ENCODE results near the gene C9orf152.
"Not testable (repeated sequence)": the region's sequence is repeated elsewhere in the genome, so short reads cannot be mapped to it uniquely, and the experiment has no call there.

Gene C9orf152

GRCh38 chr9:110214586-110215355 lies 6.8 kb upstream of the C9orf152 start:
- H3K4me3 ChIP-seq (ENCODE audit: low read depth, low read length): no peak overlapping the region
- TF ChIP-seq, protein P1, sequence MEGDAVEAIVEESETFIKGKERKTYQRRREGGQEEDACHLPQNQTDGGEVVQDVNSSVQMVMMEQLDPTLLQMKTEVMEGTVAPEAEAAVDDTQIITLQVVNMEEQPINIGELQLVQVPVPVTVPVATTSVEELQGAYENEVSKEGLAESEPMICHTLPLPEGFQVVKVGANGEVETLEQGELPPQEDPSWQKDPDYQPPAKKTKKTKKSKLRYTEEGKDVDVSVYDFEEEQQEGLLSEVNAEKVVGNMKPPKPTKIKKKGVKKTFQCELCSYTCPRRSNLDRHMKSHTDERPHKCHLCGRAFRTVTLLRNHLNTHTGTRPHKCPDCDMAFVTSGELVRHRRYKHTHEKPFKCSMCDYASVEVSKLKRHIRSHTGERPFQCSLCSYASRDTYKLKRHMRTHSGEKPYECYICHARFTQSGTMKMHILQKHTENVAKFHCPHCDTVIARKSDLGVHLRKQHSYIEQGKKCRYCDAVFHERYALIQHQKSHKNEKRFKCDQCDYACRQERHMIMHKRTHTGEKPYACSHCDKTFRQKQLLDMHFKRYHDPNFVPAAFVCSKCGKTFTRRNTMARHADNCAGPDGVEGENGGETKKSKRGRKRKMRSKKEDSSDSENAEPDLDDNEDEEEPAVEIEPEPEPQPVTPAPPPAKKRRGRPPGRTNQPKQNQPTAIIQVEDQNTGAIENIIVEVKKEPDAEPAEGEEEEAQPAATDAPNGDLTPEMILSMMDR (IDR thresholded peaks at IDR 0.05; ENCODE audit: low read depth, low read length, missing control alignments): no peak
- no peak for DNase-seq (ENCODE audit: low read depth)

DNA sequence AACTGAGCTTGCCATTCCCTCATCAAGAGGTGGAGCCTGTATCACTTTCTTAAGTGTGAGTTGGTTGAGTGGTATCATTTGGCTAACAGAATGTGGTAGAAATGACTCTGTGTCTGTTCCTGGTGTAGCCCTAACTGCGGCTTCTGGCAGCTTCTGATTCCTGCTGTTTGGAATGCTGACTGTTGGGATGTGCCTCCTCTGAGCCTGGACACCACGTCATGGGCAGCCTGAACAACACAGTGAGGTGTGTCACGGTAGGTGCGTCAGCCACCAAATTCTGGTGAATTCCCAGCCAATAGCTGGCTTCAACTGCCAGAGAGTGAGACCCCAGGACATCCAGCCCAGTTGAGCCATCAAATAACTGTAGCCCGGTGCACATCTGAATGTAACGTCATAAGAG lies 6.1 kb upstream of the C9orf152 start:
- no peak for DNase-seq (ENCODE audit: low read depth)
- TF ChIP-seq, protein P1 (IDR thresholded peaks at IDR 0.05; ENCODE audit: low read depth, low read length, missing control alignments): no peak
- H3K4me3 ChIP-seq (ENCODE audit: low read depth, low read length): no peak overlapping the region

DNA sequence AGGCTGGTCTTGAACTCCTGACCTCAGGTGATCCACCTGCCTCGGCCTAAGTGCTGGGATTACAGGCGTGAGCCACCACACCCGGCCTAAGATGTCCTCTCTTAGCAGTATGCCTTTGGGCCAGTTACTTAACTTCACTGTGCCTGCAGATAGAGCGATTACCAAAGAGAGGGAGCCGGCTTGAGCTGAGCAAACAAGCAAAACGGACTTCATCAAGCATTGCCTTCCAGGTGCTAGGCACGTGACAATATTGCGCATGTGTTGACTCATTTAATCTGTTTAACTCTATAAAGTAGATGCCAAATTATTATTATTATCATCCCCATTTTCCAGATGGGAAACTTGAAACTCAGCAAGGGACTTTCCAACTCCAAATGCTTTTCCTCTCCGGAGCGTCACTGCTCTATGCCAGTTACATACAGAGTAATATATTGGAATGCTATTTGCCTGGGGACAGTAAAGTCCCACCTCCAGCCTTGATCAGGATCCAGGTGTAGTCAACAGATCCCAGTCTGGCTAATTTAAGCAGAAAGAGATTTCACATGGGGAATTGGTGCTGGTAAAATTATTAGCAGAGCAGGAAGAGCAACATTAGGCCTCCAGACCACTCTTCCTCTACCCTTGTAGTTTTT lies 5.6 kb upstream of the C9orf152 start:
- no peak overlapping the region for H3K4me3 ChIP-seq (ENCODE audit: low read depth, low read length)
- TF ChIP-seq, protein P1 (IDR thresholded peaks at IDR 0.05; ENCODE audit: low read depth, low read length, missing control alignments): no peak
- DNase-seq (ENCODE audit: low read depth): no peak

GRCh38 chr9:110207071-110207641 lies 803 bp downstream of the C9orf152 start:
- TF ChIP-seq, protein P1 (IDR thresholded peaks at IDR 0.05; ENCODE audit: low read depth, low read length, missing control alignments): no peak
- H3K4me3 ChIP-seq (ENCODE audit: low read depth, low read length): no peak overlapping the region
- no peak for DNase-seq (ENCODE audit: low read depth)

DNA sequence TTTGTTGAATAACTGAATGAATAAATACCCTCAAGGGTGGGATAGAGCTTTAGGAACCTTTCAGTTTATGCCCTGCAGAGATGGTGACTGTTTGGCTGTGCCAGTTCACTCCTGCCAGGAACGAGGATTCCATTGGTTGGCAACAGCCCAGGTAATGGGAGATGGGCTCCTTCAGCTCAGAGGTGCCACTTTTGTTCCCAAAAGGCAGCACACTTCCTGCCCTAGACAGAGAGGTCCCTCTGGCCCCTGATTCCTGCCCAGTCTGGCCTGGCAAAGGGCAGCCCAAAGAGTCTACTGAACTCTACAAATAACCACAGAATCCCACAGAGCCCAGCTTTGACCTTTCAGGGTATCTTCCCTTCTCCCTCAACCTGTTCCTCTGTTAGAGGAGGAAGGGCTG lies 1.6 kb downstream of the C9orf152 start:
- TF ChIP-seq, protein P1 (IDR thresholded peaks at IDR 0.05; ENCODE audit: low read depth, low read length, missing control alignments): no peak
- no peak for DNase-seq (ENCODE audit: low read depth)
- no peak overlapping the region for H3K4me3 ChIP-seq (ENCODE audit: low read depth, low read length)

- H3K4me3 ChIP-seq (ENCODE audit: low read depth, low read length); DNase-seq (ENCODE audit: low read depth): not testable (repeated sequence)
These were observed 2.3 kb downstream of the C9orf152 start for GRCh38 chr9:110205612-110206011.

GRCh38 chr9:110202232-110202631 lies 5.7 kb downstream of the C9orf152 start:
- TF ChIP-seq, protein P1 (IDR thresholded peaks at IDR 0.05; ENCODE audit: low read depth, low read length, missing control alignments): no peak

More at GRCh38 chr9:110202232-110202631, 5.7 kb downstream of the C9orf152 start:
- no peak for DNase-seq (ENCODE audit: low read depth)
- no peak overlapping the region for H3K4me3 ChIP-seq (ENCODE audit: low read depth, low read length)

All from GM12864 (cell line).